ENCODE results near the gene NKAPD1. TPM values are rescaled to one million over a fixed set of nuclear protein-coding genes. Genes with fewer than 3 reads are reported as not detected.

NKAPD1 gene
- total and polyA plus RNA-seq, 2 of the 13 experiments (the other 11 are each of a cell fraction or from before 2014, with no cell fraction given) = 11.2 to 22.5 TPM

DNA sequence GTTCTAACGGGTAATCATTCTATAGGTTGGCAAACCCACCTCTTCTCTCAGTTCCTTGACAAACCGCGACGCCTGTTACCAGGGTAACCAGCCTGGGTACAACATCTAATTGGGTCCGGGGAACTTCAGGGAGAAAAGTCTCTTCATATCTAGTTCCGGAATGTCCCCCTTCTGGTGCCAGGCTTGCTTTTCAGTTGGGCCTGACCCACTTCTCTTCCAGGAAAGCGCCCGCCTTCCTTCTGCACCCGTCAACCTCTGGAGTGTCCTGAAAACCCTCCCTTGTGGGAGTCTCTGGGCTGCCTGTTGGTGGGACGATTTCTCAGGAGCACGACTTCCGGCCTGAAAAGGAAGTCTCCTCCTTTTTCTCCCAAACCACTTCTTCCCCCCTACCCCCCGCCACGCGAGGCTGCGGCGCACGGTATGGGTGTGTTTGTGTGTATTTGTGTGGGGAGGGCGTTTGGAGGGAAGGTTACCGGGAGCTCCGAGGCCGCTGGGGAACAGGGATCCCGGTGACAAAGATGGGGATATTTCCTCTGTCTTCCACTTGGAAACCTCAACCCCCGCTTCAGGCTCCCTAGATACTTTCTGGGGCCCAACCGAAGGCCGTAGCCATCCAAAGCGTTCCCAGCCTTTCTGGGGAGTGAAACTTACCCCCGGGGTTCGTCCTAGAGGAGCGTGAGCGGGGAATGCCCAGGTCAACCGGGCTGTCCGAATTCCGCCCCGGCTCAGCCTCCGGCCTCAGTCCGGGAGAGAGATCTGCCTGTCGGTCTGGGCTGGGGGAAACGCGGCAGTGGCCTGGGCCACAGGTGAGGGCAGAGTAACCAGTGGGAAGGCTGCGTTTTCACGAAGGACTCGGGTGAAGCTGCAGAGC is at the start of gene NKAPD1, which contains the start of gene PIH1D2 (continued):
- TF ChIP-seq, protein P1, sequence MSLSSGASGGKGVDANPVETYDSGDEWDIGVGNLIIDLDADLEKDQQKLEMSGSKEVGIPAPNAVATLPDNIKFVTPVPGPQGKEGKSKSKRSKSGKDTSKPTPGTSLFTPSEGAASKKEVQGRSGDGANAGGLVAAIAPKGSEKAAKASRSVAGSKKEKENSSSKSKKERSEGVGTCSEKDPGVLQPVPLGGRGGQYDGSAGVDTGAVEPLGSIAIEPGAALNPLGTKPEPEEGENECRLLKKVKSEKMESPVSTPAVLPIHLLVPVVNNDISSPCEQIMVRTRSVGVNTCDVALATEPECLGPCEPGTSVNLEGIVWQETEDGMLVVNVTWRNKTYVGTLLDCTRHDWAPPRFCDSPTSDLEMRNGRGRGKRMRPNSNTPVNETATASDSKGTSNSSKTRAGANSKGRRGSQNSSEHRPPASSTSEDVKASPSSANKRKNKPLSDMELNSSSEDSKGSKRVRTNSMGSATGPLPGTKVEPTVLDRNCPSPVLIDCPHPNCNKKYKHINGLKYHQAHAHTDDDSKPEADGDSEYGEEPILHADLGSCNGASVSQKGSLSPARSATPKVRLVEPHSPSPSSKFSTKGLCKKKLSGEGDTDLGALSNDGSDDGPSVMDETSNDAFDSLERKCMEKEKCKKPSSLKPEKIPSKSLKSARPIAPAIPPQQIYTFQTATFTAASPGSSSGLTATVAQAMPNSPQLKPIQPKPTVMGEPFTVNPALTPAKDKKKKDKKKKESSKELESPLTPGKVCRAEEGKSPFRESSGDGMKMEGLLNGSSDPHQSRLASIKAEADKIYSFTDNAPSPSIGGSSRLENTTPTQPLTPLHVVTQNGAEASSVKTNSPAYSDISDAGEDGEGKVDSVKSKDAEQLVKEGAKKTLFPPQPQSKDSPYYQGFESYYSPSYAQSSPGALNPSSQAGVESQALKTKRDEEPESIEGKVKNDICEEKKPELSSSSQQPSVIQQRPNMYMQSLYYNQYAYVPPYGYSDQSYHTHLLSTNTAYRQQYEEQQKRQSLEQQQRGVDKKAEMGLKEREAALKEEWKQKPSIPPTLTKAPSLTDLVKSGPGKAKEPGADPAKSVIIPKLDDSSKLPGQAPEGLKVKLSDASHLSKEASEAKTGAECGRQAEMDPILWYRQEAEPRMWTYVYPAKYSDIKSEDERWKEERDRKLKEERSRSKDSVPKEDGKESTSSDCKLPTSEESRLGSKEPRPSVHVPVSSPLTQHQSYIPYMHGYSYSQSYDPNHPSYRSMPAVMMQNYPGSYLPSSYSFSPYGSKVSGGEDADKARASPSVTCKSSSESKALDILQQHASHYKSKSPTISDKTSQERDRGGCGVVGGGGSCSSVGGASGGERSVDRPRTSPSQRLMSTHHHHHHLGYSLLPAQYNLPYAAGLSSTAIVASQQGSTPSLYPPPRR (CRISPR knock-in tag; IDR thresholded peaks at IDR 0.05; ENCODE audit: borderline replicate concordance) = no peak
- no peak for TF ChIP-seq RBAK (CRISPR knock-in tag; IDR thresholded peaks at IDR 0.05)
- 0 out of 2 replicates have a peak, but pooled peaks have one; percentile 29 for TF ChIP-seq ZNF605 (CRISPR knock-in tag; IDR thresholded peaks at IDR 0.05)
- TF ChIP-seq, protein P2, sequence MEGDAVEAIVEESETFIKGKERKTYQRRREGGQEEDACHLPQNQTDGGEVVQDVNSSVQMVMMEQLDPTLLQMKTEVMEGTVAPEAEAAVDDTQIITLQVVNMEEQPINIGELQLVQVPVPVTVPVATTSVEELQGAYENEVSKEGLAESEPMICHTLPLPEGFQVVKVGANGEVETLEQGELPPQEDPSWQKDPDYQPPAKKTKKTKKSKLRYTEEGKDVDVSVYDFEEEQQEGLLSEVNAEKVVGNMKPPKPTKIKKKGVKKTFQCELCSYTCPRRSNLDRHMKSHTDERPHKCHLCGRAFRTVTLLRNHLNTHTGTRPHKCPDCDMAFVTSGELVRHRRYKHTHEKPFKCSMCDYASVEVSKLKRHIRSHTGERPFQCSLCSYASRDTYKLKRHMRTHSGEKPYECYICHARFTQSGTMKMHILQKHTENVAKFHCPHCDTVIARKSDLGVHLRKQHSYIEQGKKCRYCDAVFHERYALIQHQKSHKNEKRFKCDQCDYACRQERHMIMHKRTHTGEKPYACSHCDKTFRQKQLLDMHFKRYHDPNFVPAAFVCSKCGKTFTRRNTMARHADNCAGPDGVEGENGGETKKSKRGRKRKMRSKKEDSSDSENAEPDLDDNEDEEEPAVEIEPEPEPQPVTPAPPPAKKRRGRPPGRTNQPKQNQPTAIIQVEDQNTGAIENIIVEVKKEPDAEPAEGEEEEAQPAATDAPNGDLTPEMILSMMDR (CRISPR knock-in tag; IDR thresholded peaks at IDR 0.05) = no peak
- TF ChIP-seq, protein P3, sequence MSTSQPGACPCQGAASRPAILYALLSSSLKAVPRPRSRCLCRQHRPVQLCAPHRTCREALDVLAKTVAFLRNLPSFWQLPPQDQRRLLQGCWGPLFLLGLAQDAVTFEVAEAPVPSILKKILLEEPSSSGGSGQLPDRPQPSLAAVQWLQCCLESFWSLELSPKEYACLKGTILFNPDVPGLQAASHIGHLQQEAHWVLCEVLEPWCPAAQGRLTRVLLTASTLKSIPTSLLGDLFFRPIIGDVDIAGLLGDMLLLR (CRISPR knock-in tag; IDR thresholded peaks at IDR 0.05) = 0 out of 2 replicates have a peak, but pooled peaks have one; percentile 24
- TF ChIP-seq BHLHE40 (IDR thresholded peaks at IDR 0.05; ENCODE audit: low read length) = no peak
- TF ChIP-seq, protein P4, sequence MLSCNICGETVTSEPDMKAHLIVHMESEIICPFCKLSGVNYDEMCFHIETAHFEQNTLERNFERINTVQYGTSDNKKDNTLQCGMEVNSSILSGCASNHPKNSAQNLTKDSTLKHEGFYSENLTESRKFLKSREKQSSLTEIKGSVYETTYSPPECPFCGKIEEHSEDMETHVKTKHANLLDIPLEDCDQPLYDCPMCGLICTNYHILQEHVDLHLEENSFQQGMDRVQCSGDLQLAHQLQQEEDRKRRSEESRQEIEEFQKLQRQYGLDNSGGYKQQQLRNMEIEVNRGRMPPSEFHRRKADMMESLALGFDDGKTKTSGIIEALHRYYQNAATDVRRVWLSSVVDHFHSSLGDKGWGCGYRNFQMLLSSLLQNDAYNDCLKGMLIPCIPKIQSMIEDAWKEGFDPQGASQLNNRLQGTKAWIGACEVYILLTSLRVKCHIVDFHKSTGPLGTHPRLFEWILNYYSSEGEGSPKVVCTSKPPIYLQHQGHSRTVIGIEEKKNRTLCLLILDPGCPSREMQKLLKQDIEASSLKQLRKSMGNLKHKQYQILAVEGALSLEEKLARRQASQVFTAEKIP (CRISPR knock-in tag; IDR thresholded peaks at IDR 0.05; ENCODE audit: borderline replicate concordance) = no peak
- TF ChIP-seq, protein P5, sequence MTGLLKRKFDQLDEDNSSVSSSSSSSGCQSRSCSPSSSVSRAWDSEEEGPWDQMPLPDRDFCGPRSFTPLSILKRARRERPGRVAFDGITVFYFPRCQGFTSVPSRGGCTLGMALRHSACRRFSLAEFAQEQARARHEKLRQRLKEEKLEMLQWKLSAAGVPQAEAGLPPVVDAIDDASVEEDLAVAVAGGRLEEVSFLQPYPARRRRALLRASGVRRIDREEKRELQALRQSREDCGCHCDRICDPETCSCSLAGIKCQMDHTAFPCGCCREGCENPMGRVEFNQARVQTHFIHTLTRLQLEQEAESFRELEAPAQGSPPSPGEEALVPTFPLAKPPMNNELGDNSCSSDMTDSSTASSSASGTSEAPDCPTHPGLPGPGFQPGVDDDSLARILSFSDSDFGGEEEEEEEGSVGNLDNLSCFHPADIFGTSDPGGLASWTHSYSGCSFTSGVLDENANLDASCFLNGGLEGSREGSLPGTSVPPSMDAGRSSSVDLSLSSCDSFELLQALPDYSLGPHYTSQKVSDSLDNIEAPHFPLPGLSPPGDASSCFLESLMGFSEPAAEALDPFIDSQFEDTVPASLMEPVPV (CRISPR knock-in tag; IDR thresholded peaks at IDR 0.05) = no peak
- TF ChIP-seq BRD4 (CRISPR knock-in tag; IDR thresholded peaks at IDR 0.05) = no peak
- TF ChIP-seq, protein P6, sequence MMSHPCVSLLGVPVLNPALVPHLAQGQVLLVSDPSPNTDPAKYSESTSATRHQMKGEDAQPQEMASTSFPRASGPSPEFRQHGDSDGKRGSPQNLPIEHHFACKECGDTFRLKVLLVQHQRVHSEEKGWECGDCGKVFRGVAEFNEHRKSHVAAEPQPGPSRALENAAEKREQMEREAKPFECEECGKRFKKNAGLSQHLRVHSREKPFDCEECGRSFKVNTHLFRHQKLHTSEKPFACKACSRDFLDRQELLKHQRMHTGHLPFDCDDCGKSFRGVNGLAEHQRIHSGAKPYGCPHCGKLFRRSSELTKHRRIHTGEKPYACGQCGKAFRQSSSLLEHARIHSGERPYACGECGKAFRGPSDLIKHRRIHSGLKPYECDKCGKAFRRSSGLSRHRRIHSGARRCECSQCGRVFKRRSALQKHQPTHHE (CRISPR knock-in tag; IDR thresholded peaks at IDR 0.05; ENCODE audit: borderline replicate concordance) = peak; percentile 54; the same call in 1 of the 2 replicates
- TF ChIP-seq CBX1 (IDR thresholded peaks at IDR 0.05; ENCODE audit: low read depth) = peak; percentile 85
- TF ChIP-seq IRX3 (CRISPR knock-in tag; IDR thresholded peaks at IDR 0.05; ENCODE audit: borderline replicate concordance, low read depth) = no peak
- TF ChIP-seq CBX2 (IDR thresholded peaks at IDR 0.05; ENCODE audit: low read depth, low read length) = no peak
- TF ChIP-seq CBX2 (CRISPR knock-in tag; IDR thresholded peaks at IDR 0.05; ENCODE audit: low read depth) = no peak
- TF ChIP-seq ZNF263 (CRISPR knock-in tag; IDR thresholded peaks at IDR 0.05) = no peak
- TF ChIP-seq, protein P7, sequence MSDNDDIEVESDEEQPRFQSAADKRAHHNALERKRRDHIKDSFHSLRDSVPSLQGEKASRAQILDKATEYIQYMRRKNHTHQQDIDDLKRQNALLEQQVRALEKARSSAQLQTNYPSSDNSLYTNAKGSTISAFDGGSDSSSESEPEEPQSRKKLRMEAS (IDR thresholded peaks at IDR 0.05) = peak; percentile 80
